ENCODE measurements around the gene TPT1.

The TPT1 gene

GRCh38 chr13:45296259-45296658, 44.7 kb downstream of the TPT1 start:
- DNase-seq (ENCODE audit: extremely low read depth, low read depth): no peak
- no peak for TF ChIP-seq CTCF (IDR thresholded peaks at IDR 0.05; ENCODE audit: low read depth, low read length)

GRCh38 chr13:45295536-45295935, 45.4 kb downstream of the TPT1 start:
- no peak for DNase-seq (ENCODE audit: extremely low read depth, low read depth)
- TF ChIP-seq CTCF (IDR thresholded peaks at IDR 0.05; ENCODE audit: low read depth, low read length): no peak

- no peak for DNase-seq (ENCODE audit: extremely low read depth, low read depth)
- no peak for TF ChIP-seq CTCF (IDR thresholded peaks at IDR 0.05; ENCODE audit: low read depth, low read length)
Measured at GRCh38 chr13:45292176-45292575, 48.8 kb downstream of the TPT1 start.

- DNase-seq (ENCODE audit: extremely low read depth, low read depth): no peak
- TF ChIP-seq CTCF (IDR thresholded peaks at IDR 0.05; ENCODE audit: low read depth, low read length): no peak
Measured at GRCh38 chr13:45289936-45290563, 50.9 kb downstream of the TPT1 start.

All from AG09319 (cell line).